Activated CD8-positive, alpha-beta memory T cell treated with anti-CD3 and anti-CD28 coated beads, Interleukin-2, amount 50 U/mL, for 48 hours (primary cell): ENCODE results near the gene MVB12B.

Experiments
- DNase-seq: peaks from one replicate; pipeline ENCODE4 v3.0.0-alpha.2; 2020

The MVB12B gene

GRCh38 chr9:126365780-126366179, 39.2 kb downstream of the MVB12B start:
- no peak for DNase-seq

GRCh38 chr9:126366366-126367011, 39.9 kb downstream of the MVB12B start:
- no peak for DNase-seq

- DNase-seq = no peak
Measured at GRCh38 chr9:126367139-126367538, 40.5 kb downstream of the MVB12B start.

GRCh38 chr9:126367616-126368015, 41.0 kb downstream of the MVB12B start:
- DNase-seq = no peak

- no peak for DNase-seq
Measured at GRCh38 chr9:126368020-126368419, 41.4 kb downstream of the MVB12B start.

GRCh38 chr9:126371007-126371870, 44.6 kb downstream of the MVB12B start:
- no peak for DNase-seq

- DNase-seq = no peak
Measured at GRCh38 chr9:126372716-126373115, 46.1 kb downstream of the MVB12B start.

- DNase-seq = no peak
Measured at GRCh38 chr9:126373241-126373640, 46.6 kb downstream of the MVB12B start.

- no peak for DNase-seq
Measured at GRCh38 chr9:126374366-126374781, 47.7 kb downstream of the MVB12B start.

GRCh38 chr9:126375386-126375785, 48.8 kb downstream of the MVB12B start:
- no peak for DNase-seq

- DNase-seq = no peak
Measured at GRCh38 chr9:126376311-126377175, 49.9 kb downstream of the MVB12B start.

- DNase-seq = no peak
Measured at GRCh38 chr9:126377176-126377509, 50.5 kb downstream of the MVB12B start.

- no peak for DNase-seq
Measured at GRCh38 chr9:126377536-126377935, 50.9 kb downstream of the MVB12B start.

GRCh38 chr9:126378761-126379160, 52.1 kb downstream of the MVB12B start:
- no peak for DNase-seq

- no peak for DNase-seq
Measured at GRCh38 chr9:126379661-126380360, 53.2 kb downstream of the MVB12B start.

GRCh38 chr9:126380447-126380846, 53.8 kb downstream of the MVB12B start:
- DNase-seq = no peak

GRCh38 chr9:126381195-126381594, 54.6 kb downstream of the MVB12B start:
- no peak for DNase-seq

GRCh38 chr9:126383406-126384046, 56.9 kb downstream of the MVB12B start:
- no peak for DNase-seq

- DNase-seq = no peak
Measured at GRCh38 chr9:126384926-126385325, 58.3 kb downstream of the MVB12B start.

GRCh38 chr9:126386088-126386487, 59.5 kb downstream of the MVB12B start:
- DNase-seq = no peak

GRCh38 chr9:126386776-126387175, 60.1 kb downstream of the MVB12B start:
- no peak for DNase-seq

GRCh38 chr9:126388964-126389708, 62.5 kb downstream of the MVB12B start:
- DNase-seq = no peak
